Smooth muscle cell (in vitro differentiated cells): ENCODE results near the gene PTPRM. TPM values are rescaled to one million over a fixed set of nuclear protein-coding genes. Genes with fewer than 3 reads are reported as not detected.

ENCODE experiments used
- DNase-seq: peaks from one replicate; lab custom pipeline; 2025; ENCODE audit not compliant: unreplicated experiment; lab: John Stamatoyannopoulos, UW
- H2AFZ ChIP-seq: fragments of 200-600 bp; sonication (generic); 2 replicates; pipeline ENCODE4 v1.6.0; 2016; ENCODE audit warnings: antibody characterized with exemption, low read depth, mild to moderate bottlenecking
- H3F3A ChIP-seq: fragments of 200-600 bp; sonication (generic); 2 replicates; pipeline ENCODE4 v1.6.0; 2017; ENCODE audit warnings: antibody characterized with exemption, low read depth
- H3K27ac ChIP-seq: fragments of 200-600 bp; sonication (generic); 2 replicates; pipeline ENCODE4 v1.5.1; 2016; ENCODE audit warnings: low read depth, mild to moderate bottlenecking
- H3K27me3 ChIP-seq: fragments of 200-600 bp; sonication (generic); 2 replicates; pipeline ENCODE4 v1.6.1; 2016; ENCODE audit warnings: low read depth, mild to moderate bottlenecking
- H3K36me3 ChIP-seq: fragments of 200-600 bp; sonication (generic); 2 replicates; pipeline ENCODE4 v1.5.1; 2016; ENCODE audit warnings: low read depth
- H3K4me1 ChIP-seq: fragments of 200-600 bp; sonication (generic); 2 replicates; pipeline ENCODE4 v1.5.1; 2016; ENCODE audit warnings: low read depth
- H3K4me2 ChIP-seq: fragments of 200-600 bp; sonication (generic); 2 replicates; pipeline ENCODE4 v1.6.0; 2016; ENCODE audit warnings: mild to moderate bottlenecking
- H3K4me3 ChIP-seq: fragments of 200-600 bp; sonication (generic); 2 replicates; pipeline ENCODE4 v1.5.1; 2016; ENCODE audit warnings: mild to moderate bottlenecking
- H3K79me2 ChIP-seq: fragments of 200-600 bp; sonication (generic); 2 replicates; pipeline ENCODE4 v1.6.0; 2016; ENCODE audit warnings: low read depth, mild to moderate bottlenecking
- H3K9ac ChIP-seq: fragments of 200-600 bp; sonication (generic); 2 replicates; pipeline ENCODE4 v1.6.0; 2016; ENCODE audit warnings: low read depth
- H3K9me3 ChIP-seq: fragments of 200-600 bp; sonication (generic); replicated peaks from 2 replicates; pipeline ENCODE4 v1.5.1; 2016; ENCODE audit warnings: low read depth
- H4K20me1 ChIP-seq: fragments of 200-600 bp; sonication (generic); 2 replicates; pipeline ENCODE4 v1.6.0; 2016; ENCODE audit warnings: low read depth
- CTCF ChIP-seq: fragments of 200-600 bp; sonication (generic); IDR thresholded peaks from 2 replicates; pipeline ENCODE4 v1.5.1; 2017; ENCODE audit warnings: borderline replicate concordance, mild to moderate bottlenecking, antibody characterized with exemption; ENCODE audit not compliant: insufficient read depth, poor library complexity, severe bottlenecking
- WGBS: methylation state at CpG from one replicate; pipeline ENCODE4 v1.1.7; 2016; ENCODE audit warnings: low lambda C conversion rate; 5-methylcytosine and 5-hydroxymethylcytosine counted together
- polyA plus RNA-seq: library from polyadenylated mRNA; unstranded; fragments of >200 nt; fragmentation: Nextera tagmentation; extraction: Ambion mirVana; gene quantifications from 2 replicates; pipeline ENCODE4 v1.2.1, GENCODE V29; 2016
- total RNA-seq: library from RNA; depleted of rRNA; stranded (reverse); fragments of >200 nt; gene quantifications from 2 replicates; pipeline ENCODE4 v1.2.3, GENCODE V29; 2014

The PTPRM gene
- total and polyA plus RNA-seq, 2 experiments from 2014 or later, result 57.5 to 115 TPM

GRCh38 chr18:7577706-7578105 lies 10.6 kb downstream of the PTPRM start:
- Histone ChIP-seq H3K4me2 (peak overlapping the region; percentile 50), H3K9ac (no peak overlapping the region), H3K4me1 (peaks cover 30% of the 10 kb centered on the region), H3F3A (peaks cover 18% of the 10 kb centered on the region), H2AFZ (no peak overlapping the region), H3K4me3 (no peak overlapping the region), H4K20me1 (peaks cover 79% of the 10 kb centered on the region), H3K79me2 (peaks cover 92% of the 10 kb centered on the region), H3K9me3 (no peaks in the 10 kb centered on the region), H3K27ac (peak overlapping the region; percentile 68), H3K36me3 (no peaks in the 10 kb centered on the region), H3K27me3 (no peaks in the 10 kb centered on the region)
- WGBS, result 0% methylated on average over 1 of the region's 1 CpG
- DNase-seq, result no peak
- TF ChIP-seq CTCF, result no peak

- H3K4me2 ChIP-seq, result no peak overlapping the region
- H2AFZ ChIP-seq, result no peak overlapping the region
- H3F3A ChIP-seq, result peaks cover 18% of the 10 kb centered on the region
- H3K9me3 ChIP-seq, result no peaks in the 10 kb centered on the region
- no peaks in the 10 kb centered on the region for H3K36me3 ChIP-seq
- peaks cover 26% of the 10 kb centered on the region for H3K4me1 ChIP-seq
- DNase-seq, result no peak
- H3K4me3 ChIP-seq, result no peak overlapping the region
- no peak for TF ChIP-seq CTCF
- no peak overlapping the region for H3K9ac ChIP-seq
- 73% methylated on average over 3 of the region's 3 CpGs for WGBS
- no peak overlapping the region for H3K27ac ChIP-seq
- H4K20me1 ChIP-seq, result peaks cover 83% of the 10 kb centered on the region
- H3K79me2 ChIP-seq, result peaks cover 92% of the 10 kb centered on the region
- H3K27me3 ChIP-seq, result no peaks in the 10 kb centered on the region
Observed at GRCh38 chr18:7579176-7579917, 12.2 kb downstream of the PTPRM start.

- TF ChIP-seq CTCF, result no peak
- Histone ChIP-seq H3K27ac (no peak overlapping the region), H3K4me1 (peaks cover 26% of the 10 kb centered on the region), H3K9me3 (no peaks in the 10 kb centered on the region), H3K4me2 (no peak overlapping the region), H3K36me3 (no peaks in the 10 kb centered on the region), H4K20me1 (peaks cover 90% of the 10 kb centered on the region), H3K27me3 (no peaks in the 10 kb centered on the region), H3K4me3 (no peak overlapping the region), H2AFZ (no peak overlapping the region), H3K9ac (no peak overlapping the region), H3K79me2 (peaks cover 91% of the 10 kb centered on the region), H3F3A (peaks cover 18% of the 10 kb centered on the region)
- 77% methylated on average over 4 of the region's 4 CpGs for WGBS
- DNase-seq, result no peak
Observed at GRCh38 chr18:7579918-7580542, 12.9 kb downstream of the PTPRM start.
